ENCODE results near the gene TAF4.

The TAF4 gene

GRCh38 chr20:62104234-62104789, 38.6 kb upstream of the TAF4 start:
- Histone ChIP-seq H3K27ac (no peak overlapping the region), H3K4me3 (no peak overlapping the region)
- no peak for TF ChIP-seq CTCF (IDR thresholded peaks at IDR 0.05)
- DNase-seq (ENCODE audit: low spot score) = no peak

- no peak overlapping the region for H3K27ac ChIP-seq
- TF ChIP-seq CTCF (IDR thresholded peaks at IDR 0.05) = no peak
- H3K4me3 ChIP-seq = no peak overlapping the region
- DNase-seq (ENCODE audit: low spot score) = no peak
These were observed 38.0 kb upstream of the TAF4 start for GRCh38 chr20:62103508-62104233.

GRCh38 chr20:62101078-62101477, 35.4 kb upstream of the TAF4 start:
- no peak for TF ChIP-seq CTCF (IDR thresholded peaks at IDR 0.05)
- no peak for DNase-seq (ENCODE audit: low spot score)
- H3K27ac ChIP-seq = no peak overlapping the region
- H3K4me3 ChIP-seq = no peak overlapping the region

GRCh38 chr20:62097881-62098407, 32.3 kb upstream of the TAF4 start:
- Histone ChIP-seq H3K27ac (no peak overlapping the region), H3K4me3 (no peak overlapping the region)
- DNase-seq (ENCODE audit: low spot score) = no peak
- no peak for TF ChIP-seq CTCF (IDR thresholded peaks at IDR 0.05)

GRCh38 chr20:62096421-62097380, 31.0 kb upstream of the TAF4 start:
- H3K4me3 ChIP-seq = no peak overlapping the region
- no peak for TF ChIP-seq CTCF (IDR thresholded peaks at IDR 0.05)
- DNase-seq (ENCODE audit: low spot score) = no peak

GRCh38 chr20:62089393-62089792, 23.7 kb upstream of the TAF4 start:
- no peak for DNase-seq (ENCODE audit: low spot score)
- no peak overlapping the region for H3K27ac ChIP-seq
- no peak for TF ChIP-seq CTCF (IDR thresholded peaks at IDR 0.05)
- H3K4me3 ChIP-seq = no peak overlapping the region

More at GRCh38 chr20:62096421-62097380, 31.0 kb upstream of the TAF4 start:
- H3K27ac ChIP-seq = no peak overlapping the region

Measured in coronary artery (tissue), 2 donors.